Upper lobe of right lung (tissue), 1 donor: ENCODE measurements around the gene CD164L2. TPM values are rescaled to one million over a fixed set of nuclear protein-coding genes. Genes with fewer than 3 reads are reported as not detected.

ENCODE experiments used
- ATAC-seq: fragments of 200-7000 bp; cut with Tn5 transposase; one replicate; pipeline ENCODE4 v1.9.1; 2020; ENCODE audit warnings: mild to moderate bottlenecking, moderate library complexity
- DNase-seq: peaks from one replicate; pipeline ENCODE4 v3.0.0-alpha.2; 2020
- H3K27ac ChIP-seq: fragments of 200-600 bp; one replicate; pipeline ENCODE4 v1.8.0; 2022
- H3K27me3 ChIP-seq: fragments of 200-600 bp; one replicate; pipeline ENCODE4 v1.8.0; 2022; ENCODE audit warnings: mild to moderate bottlenecking
- H3K36me3 ChIP-seq: fragments of 200-600 bp; one replicate; pipeline ENCODE4 v1.8.0; 2022
- H3K4me1 ChIP-seq: fragments of 200-600 bp; one replicate; pipeline ENCODE4 v1.8.0; 2022
- H3K4me3 ChIP-seq: fragments of 200-600 bp; one replicate; pipeline ENCODE4 v1.8.0; 2022; ENCODE audit warnings: mild to moderate bottlenecking
- H3K9me3 ChIP-seq: fragments of 200-600 bp; one replicate; pipeline ENCODE4 v1.8.0; 2022
- intact Hi-C: fragments of 100-400 bp; cut with DNase I; formaldehyde crosslinking; loops from one replicate; pipeline ENCODE4 v1.11.0; 2022
- total RNA-seq: library from RNA; stranded (reverse); fragmentation: NEBNext Ultra II Directional; extraction: Animal tissue kit (Norgen Biotek cat#: 25700); gene quantifications from one replicate; pipeline ENCODE4 v1.2.1, GENCODE V29; 2021
- TF ChIP-seq, protein P1 (sequence below): fragments of 200-600 bp; IDR thresholded peaks from one replicate; pipeline ENCODE4 v1.8.0; 2022; ENCODE audit warnings: antibody characterized with exemption
- donor health status: DM: no; HTN: yes; CAD: no; lungs with severe emphysema.

The CD164L2 gene
- total RNA-seq, 1 donor from 2014 or later = 1.2 TPM

DNA sequence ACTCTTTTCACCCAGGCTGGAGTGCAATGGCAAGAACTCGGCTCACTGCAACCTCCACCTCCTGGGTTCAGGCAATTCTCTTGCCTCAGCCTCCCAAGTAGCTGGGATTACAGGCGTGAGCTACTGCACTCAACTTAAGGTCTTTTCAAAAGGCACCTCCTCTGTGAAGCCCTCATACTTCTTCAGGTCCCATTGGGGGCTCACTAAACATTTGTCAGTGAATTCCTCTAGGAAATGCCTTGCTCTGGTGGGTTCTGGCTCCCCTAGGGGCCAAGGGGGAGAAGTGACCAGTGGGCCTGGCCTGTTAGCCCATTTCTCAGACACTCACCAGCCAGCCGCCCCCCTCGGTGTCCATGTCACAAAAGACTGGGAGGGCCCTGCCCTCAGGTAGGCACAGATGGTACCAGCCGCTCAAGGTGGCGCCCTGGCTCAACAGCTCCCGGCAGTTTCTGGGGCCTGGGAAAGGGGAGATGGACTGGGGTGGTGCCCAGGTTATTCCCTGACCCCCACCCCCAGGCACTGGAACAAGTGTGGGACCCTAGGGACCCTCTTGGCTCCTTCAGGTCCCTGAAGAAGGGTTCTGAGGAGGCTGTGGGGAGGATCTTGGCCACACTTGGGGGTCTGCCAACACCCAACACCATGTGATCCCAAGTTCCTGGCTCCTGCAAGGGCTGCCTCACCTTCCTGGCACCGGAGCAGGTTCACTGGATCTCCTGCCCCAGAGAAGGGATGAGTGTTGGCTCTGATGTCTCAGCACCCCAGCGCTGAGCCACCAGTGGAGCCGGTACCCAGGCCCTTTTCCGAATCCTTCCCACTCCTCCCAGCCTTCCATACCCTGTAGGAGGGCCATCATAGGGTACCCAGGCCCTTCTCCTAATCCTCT, 10.1 kb downstream of the CD164L2 start:
- DNase-seq (peak; percentile 62), ATAC-seq (no peak)
- TF ChIP-seq, protein P1, sequence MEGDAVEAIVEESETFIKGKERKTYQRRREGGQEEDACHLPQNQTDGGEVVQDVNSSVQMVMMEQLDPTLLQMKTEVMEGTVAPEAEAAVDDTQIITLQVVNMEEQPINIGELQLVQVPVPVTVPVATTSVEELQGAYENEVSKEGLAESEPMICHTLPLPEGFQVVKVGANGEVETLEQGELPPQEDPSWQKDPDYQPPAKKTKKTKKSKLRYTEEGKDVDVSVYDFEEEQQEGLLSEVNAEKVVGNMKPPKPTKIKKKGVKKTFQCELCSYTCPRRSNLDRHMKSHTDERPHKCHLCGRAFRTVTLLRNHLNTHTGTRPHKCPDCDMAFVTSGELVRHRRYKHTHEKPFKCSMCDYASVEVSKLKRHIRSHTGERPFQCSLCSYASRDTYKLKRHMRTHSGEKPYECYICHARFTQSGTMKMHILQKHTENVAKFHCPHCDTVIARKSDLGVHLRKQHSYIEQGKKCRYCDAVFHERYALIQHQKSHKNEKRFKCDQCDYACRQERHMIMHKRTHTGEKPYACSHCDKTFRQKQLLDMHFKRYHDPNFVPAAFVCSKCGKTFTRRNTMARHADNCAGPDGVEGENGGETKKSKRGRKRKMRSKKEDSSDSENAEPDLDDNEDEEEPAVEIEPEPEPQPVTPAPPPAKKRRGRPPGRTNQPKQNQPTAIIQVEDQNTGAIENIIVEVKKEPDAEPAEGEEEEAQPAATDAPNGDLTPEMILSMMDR = peak; percentile 38
- Histone ChIP-seq H3K4me3 (peak overlapping the region; percentile 38), H3K27me3 (no peaks in the 10 kb centered on the region), H3K9me3 (no peaks in the 10 kb centered on the region), H3K36me3 (no peaks in the 10 kb centered on the region), H3K4me1 (peaks cover 19% of the 10 kb centered on the region), H3K27ac (peak overlapping the region; percentile 69)
- intact Hi-C loops = no loop called here

DNA sequence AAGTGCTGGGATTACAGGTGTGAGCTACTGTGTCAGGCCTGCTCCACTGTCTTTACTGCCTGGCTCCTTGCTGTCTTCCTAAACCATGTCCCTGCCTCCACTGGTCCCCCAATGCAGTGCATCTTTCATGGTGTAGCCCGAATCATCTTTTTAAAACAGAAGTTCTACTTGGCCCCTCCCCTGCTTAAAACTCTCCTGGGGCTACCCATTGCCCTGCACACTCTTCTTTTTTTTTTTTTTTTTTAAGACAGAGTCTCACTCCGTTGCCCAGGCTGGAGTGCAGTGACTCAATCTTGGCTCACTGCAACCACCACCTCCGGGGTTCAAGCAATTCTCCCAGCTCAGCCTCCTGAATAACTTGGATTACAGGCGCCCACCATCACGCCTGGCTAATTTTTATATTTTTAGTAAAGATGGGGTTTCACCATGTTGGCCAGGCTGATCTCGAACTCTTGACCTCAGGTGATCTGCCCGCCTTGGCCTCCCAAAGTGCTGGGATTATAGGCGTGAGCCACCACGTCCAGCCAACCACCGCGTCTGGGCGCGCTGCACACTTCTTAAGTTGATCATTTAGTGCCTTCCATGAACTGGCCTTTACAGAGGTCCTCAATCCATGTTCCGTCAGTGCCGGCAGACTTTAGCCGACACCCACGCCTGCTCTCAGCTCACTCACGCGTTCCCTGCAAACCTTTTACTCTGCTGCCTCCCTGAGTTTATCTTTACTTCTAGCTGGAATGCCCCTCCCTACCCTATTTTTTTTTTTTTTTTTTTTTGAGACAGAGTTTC, 10.9 kb downstream of the CD164L2 start:
- DNase-seq (no peak), ATAC-seq (no peak)
- peak overlapping the region; percentile 38 for H3K4me3 ChIP-seq
- no peaks in the 10 kb centered on the region for H3K36me3 ChIP-seq
- H3K9me3 ChIP-seq = no peaks in the 10 kb centered on the region
- H3K27ac ChIP-seq = peak overlapping the region; percentile 69
- TF ChIP-seq, protein P1 = no peak
- H3K4me1 ChIP-seq = peaks cover 28% of the 10 kb centered on the region
- intact Hi-C loops = no loop called here
- H3K27me3 ChIP-seq = no peaks in the 10 kb centered on the region

GRCh38 chr1:27368869-27369582, 14.1 kb downstream of the CD164L2 start:
- no peak for ATAC-seq
- DNase-seq = no peak
- Histone ChIP-seq H3K36me3 (peaks cover 7% of the 10 kb centered on the region), H3K27ac (peak overlapping the region; percentile 96), H3K9me3 (no peaks in the 10 kb centered on the region), H3K4me1 (peaks cover 39% of the 10 kb centered on the region), H3K27me3 (no peaks in the 10 kb centered on the region), H3K4me3 (peak overlapping the region; percentile 16)
- intact Hi-C loops = no loop called here
- TF ChIP-seq, protein P1 = peak; percentile 30

GRCh38 chr1:27367160-27367650, 15.9 kb downstream of the CD164L2 start:
- DNase-seq = no peak
- peaks cover 40% of the 10 kb centered on the region for H3K4me1 ChIP-seq
- H3K4me3 ChIP-seq = peak overlapping the region; percentile 75
- intact Hi-C loops = no loop called here
- peak overlapping the region; percentile 96 for H3K27ac ChIP-seq
- H3K36me3 ChIP-seq = peaks cover 25% of the 10 kb centered on the region
- ATAC-seq = no peak
- no peaks in the 10 kb centered on the region for H3K9me3 ChIP-seq
- TF ChIP-seq, protein P1 = no peak
- no peaks in the 10 kb centered on the region for H3K27me3 ChIP-seq

DNA sequence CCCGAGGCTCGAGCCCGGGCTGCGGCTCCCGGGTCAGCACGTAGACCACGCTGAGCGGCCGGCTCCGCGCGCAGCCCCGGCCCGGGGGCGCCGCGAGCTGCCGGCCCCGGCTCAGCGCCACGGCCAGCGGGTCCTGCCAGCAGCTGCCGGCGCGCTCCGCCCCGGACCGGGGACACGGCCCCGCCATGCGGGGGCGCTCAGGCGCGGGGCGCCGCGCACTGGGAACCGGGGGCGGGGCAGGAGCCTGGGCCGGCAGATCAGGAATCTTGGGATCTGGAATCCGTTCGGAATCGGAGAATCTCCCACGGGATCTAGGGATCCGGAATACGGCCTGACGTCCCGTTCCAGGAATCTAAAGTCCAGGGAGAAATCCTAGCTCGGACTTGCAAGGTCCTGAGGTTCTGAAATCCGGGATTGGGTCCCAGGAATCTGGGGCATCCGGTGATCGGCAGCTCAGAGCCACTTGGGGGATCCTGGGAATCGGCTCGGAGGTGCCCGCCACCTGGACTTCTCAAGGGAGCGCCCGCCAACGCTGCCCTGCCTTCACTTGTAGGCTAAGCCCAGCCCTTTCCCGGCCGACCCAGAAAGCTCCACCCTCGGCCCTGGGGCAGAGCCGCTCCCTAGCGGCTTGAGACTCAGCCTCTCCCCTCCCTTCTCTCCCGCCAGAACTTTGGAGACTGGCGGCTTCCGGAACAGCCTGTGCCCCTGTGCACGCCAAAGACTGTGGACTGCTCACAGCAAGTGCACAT, 16.5 kb downstream of the CD164L2 start, which contains the start of gene MAP3K6:
Gene MAP3K6, minus strand, starts transcription at position 551 of the 749 bp plus-strand sequence. Its CDS starts 364 bp downstream, at position 187.
- TF ChIP-seq, protein P1 = peak; percentile 36
- Histone ChIP-seq H3K36me3 (peaks cover 31% of the 10 kb centered on the region), H3K27me3 (no peaks in the 10 kb centered on the region), H3K4me1 (peaks cover 40% of the 10 kb centered on the region), H3K9me3 (no peaks in the 10 kb centered on the region), H3K27ac (peak within 1 kb of the TSS; percentile 96), H3K4me3 (peak within 1 kb of the TSS; percentile 75)
- peak; percentile 82 for ATAC-seq
- intact Hi-C loops = no loop called here
- peak; percentile 96 for DNase-seq
